ENCODE measurements around the gene MUC6. TPM values are rescaled to one million over a fixed set of nuclear protein-coding genes. Genes with fewer than 3 reads are reported as not detected.

The MUC6 gene
- total and polyA plus RNA-seq, 2 donors = not detected

GRCh38 chr11:1010551-1011319 lies 25.8 kb downstream of the MUC6 start:
- 90% methylated on average over 35 of the region's 35 CpGs for WGBS
- no peaks in the 10 kb centered on the region for H3K4me1 ChIP-seq (ENCODE audit: insufficient read depth)
- H3K4me3 ChIP-seq (ENCODE audit: low read depth, low read length) = no peak overlapping the region
- H3K36me3 ChIP-seq (ENCODE audit: insufficient read depth) = peaks cover 2% of the 10 kb centered on the region
- H3K27ac ChIP-seq (ENCODE audit: low read depth) = no peak overlapping the region
- no peak for DNase-seq (ENCODE audit: extremely low spot score)

DNA sequence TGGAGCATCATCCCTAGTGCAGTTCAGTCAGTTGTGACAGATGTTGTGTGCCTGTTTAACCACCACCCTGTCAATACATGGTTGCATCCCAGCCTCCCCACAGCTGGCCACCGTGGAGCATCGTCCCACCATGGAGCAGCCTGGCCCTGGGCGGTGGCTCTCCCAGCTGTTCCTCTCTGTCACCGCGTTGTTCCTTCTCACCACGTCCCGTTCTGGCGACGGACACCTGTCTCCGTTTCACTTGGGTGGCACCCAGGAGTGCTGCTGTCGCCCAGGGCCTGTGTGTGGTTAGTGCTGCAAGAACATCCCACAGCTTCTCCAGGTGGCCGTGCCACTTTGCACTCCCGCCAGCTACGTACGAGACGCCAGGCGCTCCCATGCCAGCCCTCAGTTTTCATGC lies 26.5 kb downstream of the MUC6 start:
- peaks cover 2% of the 10 kb centered on the region for H3K36me3 ChIP-seq (ENCODE audit: insufficient read depth)

DNA sequence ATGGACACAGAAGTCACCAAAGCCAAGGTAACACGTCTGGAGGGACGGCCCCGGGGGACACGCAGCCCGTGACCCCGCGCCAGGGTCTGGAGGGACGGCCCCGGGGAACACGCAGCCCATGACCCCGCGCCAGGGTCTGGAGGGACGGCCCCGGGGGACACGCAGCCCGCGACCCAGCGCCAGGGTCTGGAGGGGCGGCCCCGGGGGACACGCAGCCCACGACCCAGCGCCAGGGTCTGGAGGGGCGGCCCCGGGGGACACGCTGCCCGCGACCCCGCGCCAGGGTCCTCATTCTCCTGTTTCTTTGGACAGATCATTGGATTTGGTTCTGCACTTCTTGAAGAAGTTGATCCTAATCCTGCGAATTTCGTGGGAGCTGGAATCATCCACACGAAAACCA lies 27.1 kb downstream of the MUC6 start:
- DNase-seq (ENCODE audit: extremely low spot score) = no peak
- WGBS = 93% methylated on average over 33 of the region's 33 CpGs
- no peak overlapping the region for H3K27ac ChIP-seq (ENCODE audit: low read depth)
- no peaks in the 10 kb centered on the region for H3K4me1 ChIP-seq (ENCODE audit: insufficient read depth)
- H3K36me3 ChIP-seq (ENCODE audit: insufficient read depth) = peaks cover 2% of the 10 kb centered on the region
- H3K4me3 ChIP-seq (ENCODE audit: low read depth, low read length) = no peak overlapping the region

More for the DNA sequence above, 26.5 kb downstream of the MUC6 start:
- H3K27ac ChIP-seq (ENCODE audit: low read depth) = no peak overlapping the region
- 96% methylated on average over 17 of the region's 17 CpGs for WGBS
- no peak overlapping the region for H3K4me3 ChIP-seq (ENCODE audit: low read depth, low read length)
- H3K4me1 ChIP-seq (ENCODE audit: insufficient read depth) = no peaks in the 10 kb centered on the region
- DNase-seq (ENCODE audit: extremely low spot score) = no peak

GRCh38 chr11:1008803-1009145 lies 27.7 kb downstream of the MUC6 start:
- WGBS = 95% methylated on average over 11 of the region's 11 CpGs
- Histone ChIP-seq H3K36me3 (ENCODE audit: insufficient read depth) (peaks cover 2% of the 10 kb centered on the region), H3K4me3 (ENCODE audit: low read depth, low read length) (no peak overlapping the region), H3K4me1 (ENCODE audit: insufficient read depth) (no peaks in the 10 kb centered on the region), H3K27ac (ENCODE audit: low read depth) (no peak overlapping the region)
- DNase-seq (ENCODE audit: extremely low spot score) = no peak

GRCh38 chr11:1008001-1008802 lies 28.3 kb downstream of the MUC6 start:
- no peak overlapping the region for H3K4me3 ChIP-seq (ENCODE audit: low read depth, low read length)
- no peak for DNase-seq (ENCODE audit: extremely low spot score)
- H3K4me1 ChIP-seq (ENCODE audit: insufficient read depth) = no peaks in the 10 kb centered on the region
- peaks cover 5% of the 10 kb centered on the region for H3K36me3 ChIP-seq (ENCODE audit: insufficient read depth)
- no peak overlapping the region for H3K27ac ChIP-seq (ENCODE audit: low read depth)
- WGBS = 93% methylated on average over 38 of the region's 38 CpGs

DNA sequence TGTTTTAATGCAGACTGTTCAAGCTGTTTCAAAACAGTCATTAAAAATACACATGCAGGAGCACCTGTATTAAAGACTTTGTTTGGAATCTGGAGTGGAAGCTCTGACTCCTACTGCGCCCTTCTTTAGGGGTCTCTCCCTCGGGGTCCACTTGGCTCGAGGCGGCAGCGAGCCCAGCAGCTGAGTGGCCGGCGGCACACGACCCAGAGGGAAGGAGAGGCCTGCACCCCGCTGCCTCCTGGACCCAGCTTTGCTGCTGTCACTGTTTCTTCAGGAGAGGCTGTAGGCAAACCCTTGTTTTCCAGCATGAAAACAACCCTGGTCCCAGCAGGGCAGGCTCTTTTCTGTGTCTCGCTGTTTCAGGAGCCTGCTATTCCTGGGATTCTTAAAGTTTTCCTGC lies 29.2 kb downstream of the MUC6 start:
- H3K4me1 ChIP-seq (ENCODE audit: insufficient read depth) = no peaks in the 10 kb centered on the region
- H3K36me3 ChIP-seq (ENCODE audit: insufficient read depth) = peaks cover 5% of the 10 kb centered on the region
- no peak for DNase-seq (ENCODE audit: extremely low spot score)
- 94% methylated on average over 10 of the region's 10 CpGs for WGBS
- no peak overlapping the region for H3K27ac ChIP-seq (ENCODE audit: low read depth)
- H3K4me3 ChIP-seq (ENCODE audit: low read depth, low read length) = no peak overlapping the region

GRCh38 chr11:1006762-1007161 lies 29.8 kb downstream of the MUC6 start:
- H3K36me3 ChIP-seq (ENCODE audit: insufficient read depth) = peaks cover 5% of the 10 kb centered on the region
- no peaks in the 10 kb centered on the region for H3K4me1 ChIP-seq (ENCODE audit: insufficient read depth)
- 91% methylated on average over 13 of the region's 13 CpGs for WGBS
- no peak overlapping the region for H3K4me3 ChIP-seq (ENCODE audit: low read depth, low read length)
- no peak overlapping the region for H3K27ac ChIP-seq (ENCODE audit: low read depth)
- DNase-seq (ENCODE audit: extremely low spot score) = no peak

GRCh38 chr11:1005928-1006327 lies 30.6 kb downstream of the MUC6 start:
- H3K36me3 ChIP-seq (ENCODE audit: insufficient read depth) = peaks cover 5% of the 10 kb centered on the region
- no peaks in the 10 kb centered on the region for H3K4me1 ChIP-seq (ENCODE audit: insufficient read depth)
- no peak overlapping the region for H3K4me3 ChIP-seq (ENCODE audit: low read depth, low read length)
- 54% methylated on average over 21 of the region's 21 CpGs for WGBS
- no peak overlapping the region for H3K27ac ChIP-seq (ENCODE audit: low read depth)
- peak; percentile 33 for DNase-seq (ENCODE audit: extremely low spot score)

GRCh38 chr11:1003159-1003558 lies 33.4 kb downstream of the MUC6 start:
- Histone ChIP-seq H3K4me1 (ENCODE audit: insufficient read depth) (no peaks in the 10 kb centered on the region), H3K27ac (ENCODE audit: low read depth) (no peak overlapping the region), H3K4me3 (ENCODE audit: low read depth, low read length) (no peak overlapping the region), H3K36me3 (ENCODE audit: insufficient read depth) (peaks cover 4% of the 10 kb centered on the region)
- no peak for DNase-seq (ENCODE audit: extremely low spot score)
- WGBS = 89% methylated on average over 20 of the region's 20 CpGs

DNA sequence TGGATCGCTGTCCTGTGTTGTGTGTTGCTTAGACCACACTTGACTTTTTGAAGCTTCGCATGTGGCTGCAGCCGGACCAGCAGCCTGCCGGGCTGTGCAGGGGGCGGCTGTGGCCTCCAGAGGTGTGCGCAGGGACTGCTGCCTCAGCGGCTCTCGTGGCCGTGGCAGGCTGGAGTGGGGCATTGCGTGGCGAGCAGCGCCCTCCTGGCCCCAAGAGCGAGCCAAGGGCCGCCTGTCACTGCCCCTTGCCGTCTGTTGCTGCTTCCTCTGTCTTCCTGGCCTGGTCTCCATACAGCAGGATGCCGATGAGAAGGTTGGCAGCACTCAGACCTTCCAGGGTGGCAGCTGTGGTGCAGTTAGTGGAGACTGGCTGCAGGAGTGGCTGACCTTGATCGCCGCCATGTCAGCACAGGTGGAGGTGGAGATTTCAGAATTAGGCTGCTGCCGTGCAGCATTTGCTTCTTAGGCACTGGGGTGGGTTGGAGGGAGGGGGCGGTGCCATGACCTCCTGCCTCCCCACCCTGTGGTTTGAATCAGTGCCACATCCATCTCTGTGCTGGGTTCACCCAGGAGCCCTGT lies 34.0 kb downstream of the MUC6 start:
- no peaks in the 10 kb centered on the region for H3K4me1 ChIP-seq (ENCODE audit: insufficient read depth)
- WGBS = 94% methylated on average over 20 of the region's 20 CpGs
- H3K27ac ChIP-seq (ENCODE audit: low read depth) = no peak overlapping the region
- no peak overlapping the region for H3K4me3 ChIP-seq (ENCODE audit: low read depth, low read length)
- peaks cover 3% of the 10 kb centered on the region for H3K36me3 ChIP-seq (ENCODE audit: insufficient read depth)
- DNase-seq (ENCODE audit: extremely low spot score) = no peak

DNA sequence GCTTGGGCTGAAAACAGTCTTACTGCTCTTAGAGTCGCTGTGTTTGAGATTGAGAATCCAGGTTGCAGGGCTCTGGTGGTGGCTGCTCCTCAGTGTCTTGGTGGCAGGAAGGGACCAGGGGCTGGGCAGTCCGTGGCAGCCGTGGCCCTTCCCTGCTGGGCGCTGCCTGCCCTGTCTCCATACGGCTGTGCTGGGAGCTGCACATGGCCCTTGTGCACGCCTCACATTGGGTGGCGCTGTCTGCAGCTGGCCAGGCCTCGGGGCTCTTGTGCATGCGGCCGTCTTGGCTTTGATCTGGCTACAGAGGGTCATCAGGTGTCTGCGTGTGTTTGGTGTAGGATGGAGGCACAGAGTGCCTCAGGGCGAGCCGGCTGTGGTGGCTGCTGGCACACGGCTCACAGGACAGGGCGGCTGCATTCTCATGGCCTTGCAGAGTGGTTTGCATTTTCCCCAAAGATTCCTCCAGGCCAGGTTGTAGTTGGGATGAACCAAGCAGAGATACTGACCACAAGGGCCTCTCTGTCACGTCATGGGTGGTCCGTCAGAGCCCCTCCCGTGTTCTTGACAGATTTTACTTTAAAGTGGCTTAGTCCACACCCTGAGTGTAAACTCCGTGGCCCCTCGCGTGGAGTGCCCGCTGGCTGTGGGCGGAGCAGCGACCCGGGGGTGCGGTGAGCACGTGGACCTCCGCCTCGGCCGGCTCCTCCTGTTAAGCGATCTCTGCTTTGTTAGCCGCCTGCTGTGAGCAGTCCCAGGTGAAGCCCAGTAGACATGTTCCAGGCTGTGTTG lies 34.7 kb downstream of the MUC6 start:
- peaks cover 3% of the 10 kb centered on the region for H3K36me3 ChIP-seq (ENCODE audit: insufficient read depth)
- 93% methylated on average over 32 of the region's 32 CpGs for WGBS

DNA sequence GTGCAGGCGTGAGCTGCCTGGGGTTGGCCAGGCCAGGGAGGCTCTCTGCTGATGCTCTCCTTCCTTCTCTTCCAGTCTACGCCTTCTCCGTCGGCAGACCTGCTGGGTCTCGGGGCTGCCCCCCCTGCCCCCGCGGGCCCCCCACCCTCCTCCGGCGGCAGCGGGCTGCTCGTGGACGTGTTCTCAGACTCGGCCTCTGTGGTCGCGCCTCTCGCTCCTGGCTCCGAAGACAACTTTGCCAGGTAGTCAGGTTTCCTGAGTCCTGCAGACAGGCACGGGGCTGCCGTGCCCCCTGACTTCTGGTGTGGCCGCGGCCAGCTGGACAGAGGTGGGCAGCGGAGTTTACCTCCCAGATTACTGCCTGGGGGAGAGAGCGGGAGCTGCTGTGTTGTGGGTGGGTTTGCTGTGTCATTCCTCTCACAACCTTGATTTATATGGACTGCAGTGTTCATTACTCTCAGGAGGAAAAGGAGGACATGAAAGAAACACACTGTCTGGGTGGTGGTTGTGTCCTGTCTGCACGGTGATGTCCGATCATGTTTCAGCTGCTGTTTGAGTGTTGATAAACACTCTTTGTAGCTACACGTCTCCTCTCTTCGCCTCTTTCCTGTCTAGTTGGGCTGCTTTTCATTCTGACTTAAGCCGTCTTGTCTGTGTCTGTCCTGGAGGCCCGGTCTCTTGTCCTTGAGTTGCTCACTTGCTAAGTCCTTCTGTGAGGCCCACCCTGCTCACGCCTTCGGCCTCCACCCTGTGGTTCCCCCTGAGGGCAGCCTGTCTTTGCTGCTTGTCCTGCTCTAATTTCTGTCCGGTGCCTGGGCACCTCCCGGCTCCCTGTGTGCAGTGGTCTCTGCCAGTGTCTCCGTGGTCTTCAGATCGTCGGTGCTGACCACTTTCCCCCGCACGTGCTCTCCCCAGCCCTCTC lies 35.9 kb downstream of the MUC6 start:
- Histone ChIP-seq H3K4me1 (ENCODE audit: insufficient read depth) (no peaks in the 10 kb centered on the region), H3K27ac (ENCODE audit: low read depth) (no peak overlapping the region), H3K36me3 (ENCODE audit: insufficient read depth) (peaks cover 3% of the 10 kb centered on the region), H3K4me3 (ENCODE audit: low read depth, low read length) (no peak overlapping the region)
- no peak for DNase-seq (ENCODE audit: extremely low spot score)
- 90% methylated on average over 38 of the region's 38 CpGs for WGBS

More for the DNA sequence above, 34.7 kb downstream of the MUC6 start:
- Histone ChIP-seq H3K4me3 (ENCODE audit: low read depth, low read length) (no peak overlapping the region), H3K27ac (ENCODE audit: low read depth) (no peak overlapping the region), H3K4me1 (ENCODE audit: insufficient read depth) (no peaks in the 10 kb centered on the region)
- no peak for DNase-seq (ENCODE audit: extremely low spot score)

Measured in urinary bladder (tissue), 4 donors.